ENCODE results near the gene IAH1.

IAH1 gene

GRCh38 chr2:9535177-9535576 lies 60.8 kb downstream of the IAH1 start:
- DNase-seq = no peak

GRCh38 chr2:9536504-9536903 lies 62.2 kb downstream of the IAH1 start:
- no peak for DNase-seq

DNA sequence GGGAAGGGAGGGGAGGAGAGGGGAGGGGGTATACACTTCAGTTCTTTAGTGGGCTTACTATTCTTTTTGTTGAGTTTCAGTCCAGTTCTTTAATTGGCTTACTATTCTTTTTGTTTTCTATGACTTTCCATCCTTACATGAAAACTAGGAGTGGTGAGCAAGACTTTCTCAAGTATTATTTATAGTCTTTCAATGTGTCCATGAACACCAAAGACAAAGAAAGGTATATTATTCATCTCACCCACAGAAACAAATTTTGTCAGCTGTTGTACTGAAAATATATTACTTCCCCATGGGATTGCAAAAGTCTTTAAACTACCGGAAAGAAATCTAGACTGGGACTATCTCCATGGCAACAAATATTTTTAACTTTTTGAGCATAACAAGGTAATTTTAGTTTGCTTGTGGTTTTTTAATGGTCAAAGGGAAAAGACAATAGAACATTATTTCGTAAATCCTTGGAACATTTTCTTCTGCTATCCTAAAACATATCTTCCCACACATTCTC lies 63.7 kb downstream of the IAH1 start:
- DNase-seq = no peak

All from NCI-H526 treated with DMSO at 0.1 percent for 48 hours (cell line).